ENCODE measurements around the gene CNFN. TPM values are rescaled to one million over a fixed set of nuclear protein-coding genes. Genes with fewer than 3 reads are reported as not detected.

The CNFN gene, protein sequence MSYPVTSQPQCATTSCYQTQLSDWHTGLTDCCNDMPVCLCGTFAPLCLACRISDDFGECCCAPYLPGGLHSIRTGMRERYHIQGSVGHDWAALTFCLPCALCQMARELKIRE
- total RNA-seq, result 1 to 10 TPM; 4.2 to 5.4 TPM
- long read RNA-seq, partial matches to known transcripts, result 1 of 1 reads
- long read RNA-seq, other reads (novel, unspliced or antisense), result 0 of 1 reads

- intact Hi-C loops (cut with DNase I, micrococcal nuclease), result no loop called here
- ATAC-seq (no peak), DNase-seq (no peak)
These were observed at the start of gene CNFN for GRCh38 chr19:42389899-42390298. Gene CNFN (minus strand): TSS chr19:42390297. CDS start chr19:42389037, 1,260 bp downstream.

DNA sequence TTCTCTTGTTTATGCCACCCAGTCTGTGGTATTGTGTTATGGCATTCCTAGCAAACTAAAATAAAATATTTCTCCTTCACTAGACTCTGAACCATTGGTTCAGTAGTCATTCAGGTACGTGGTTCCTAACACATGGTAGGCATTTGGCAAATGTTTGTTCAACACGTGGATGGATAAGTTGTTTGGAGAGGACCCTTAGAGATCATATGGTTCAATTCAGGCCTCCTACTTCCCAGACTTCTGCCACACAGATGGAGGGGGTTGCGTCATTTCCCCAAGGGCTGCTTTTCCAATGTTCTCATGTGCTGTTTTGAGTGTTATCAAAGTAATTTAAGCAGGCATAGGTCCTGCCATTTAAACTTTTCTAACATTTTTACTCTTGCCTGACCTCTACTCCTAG lies 45.9 kb upstream of the CNFN start:
- DNase-seq (no peak), ATAC-seq (no peak)
- intact Hi-C loops (cut with DNase I, micrococcal nuclease), result no loop called here

DNA sequence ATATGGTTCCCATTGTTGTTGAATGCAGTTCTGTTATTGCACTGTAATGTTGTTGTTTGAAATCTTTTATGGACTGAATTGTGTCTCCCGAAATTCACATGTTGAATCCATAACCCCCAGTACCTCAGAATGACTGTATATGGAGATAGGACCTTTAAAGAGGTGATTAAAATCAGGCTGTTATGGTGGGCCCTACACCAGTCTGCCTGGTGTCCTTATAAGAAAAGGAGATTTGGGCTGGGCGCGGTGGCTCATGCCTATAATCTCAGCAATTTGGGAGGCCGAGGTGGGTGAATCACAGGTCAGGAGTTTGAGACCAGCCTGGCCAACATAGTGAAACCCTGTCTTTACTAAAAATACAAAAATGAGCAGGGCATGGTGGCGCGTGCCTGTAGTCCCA lies 45.2 kb upstream of the CNFN start:
- no peak for DNase-seq
- ATAC-seq, result no peak
- intact Hi-C loops (cut with DNase I, micrococcal nuclease), result no loop called here

DNA sequence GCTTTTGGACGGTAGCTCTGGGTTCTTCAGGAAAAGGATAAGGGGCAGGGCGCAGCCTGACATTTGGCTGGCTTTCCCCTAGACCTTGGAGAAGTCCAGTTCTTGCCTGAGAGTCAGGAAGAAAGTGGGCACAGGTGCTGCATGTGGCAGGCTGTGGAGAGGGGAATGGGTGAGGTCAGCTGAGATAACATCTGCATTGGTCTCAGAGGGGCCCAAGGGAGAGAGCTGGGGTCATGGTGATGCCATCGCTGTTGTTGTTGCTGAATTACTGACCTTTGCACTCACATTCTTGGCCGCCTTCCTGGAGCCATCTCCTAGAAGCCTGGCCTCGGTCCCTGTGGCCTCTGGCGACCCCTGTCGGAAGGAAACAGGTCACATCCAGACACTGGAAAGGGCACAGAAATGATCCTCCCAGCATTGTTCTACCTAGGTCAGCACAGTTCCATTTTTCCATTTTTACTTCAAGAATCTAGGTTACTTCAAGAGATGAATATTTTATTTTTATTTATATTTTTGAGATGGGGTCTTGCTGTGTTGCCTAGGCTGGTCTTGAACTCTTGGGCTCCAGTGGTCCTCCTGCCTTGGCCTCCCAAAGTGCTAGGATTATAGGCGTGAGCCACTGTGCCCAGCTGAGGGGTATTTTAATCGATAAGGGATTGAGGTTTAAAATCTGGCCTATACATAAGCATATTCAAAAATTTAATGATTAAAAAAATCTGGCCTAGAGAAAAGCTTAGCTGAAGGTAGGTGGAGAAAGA lies 43.6 kb upstream of the CNFN start:
- intact Hi-C loops (cut with DNase I, micrococcal nuclease), result no loop called here
- ATAC-seq (peak; percentile 94), DNase-seq (peak; percentile 85 to 95)

- intact Hi-C loops (cut with DNase I, micrococcal nuclease), result no loop called here
- ATAC-seq, result no peak
- DNase-seq, result no peak
These were observed 41.4 kb upstream of the CNFN start for GRCh38 chr19:42431486-42431885.

GRCh38 chr19:42428676-42429075 lies 38.6 kb upstream of the CNFN start:
- no peak for ATAC-seq
- intact Hi-C loops (cut with DNase I, micrococcal nuclease), result no loop called here
- DNase-seq, result no peak

GRCh38 chr19:42427313-42427712 lies 37.2 kb upstream of the CNFN start, which contains the start of gene LIPE:
Gene LIPE (minus strand): TSS chr19:42427388. CDS start chr19:42427149, 239 bp downstream.
- intact Hi-C loops (cut with DNase I, micrococcal nuclease), result no loop called here
- no peak for ATAC-seq
- peak in 1 of 2 donors; percentile 18 for DNase-seq

GRCh38 chr19:42426643-42427042 lies 36.5 kb upstream of the CNFN start:
- ATAC-seq (no peak), DNase-seq (peak in 1 of 2 donors; percentile 3)
- intact Hi-C loops (cut with DNase I, micrococcal nuclease), result no loop called here

- ATAC-seq, result no peak
These were observed 34.6 kb upstream of the CNFN start for GRCh38 chr19:42424712-42425131.

GRCh38 chr19:42424345-42424707 lies 34.2 kb upstream of the CNFN start:
- intact Hi-C loops (cut with DNase I, micrococcal nuclease), result no loop called here
- ATAC-seq (no peak), DNase-seq (no peak)

More at GRCh38 chr19:42424712-42425131, 34.6 kb upstream of the CNFN start:
- DNase-seq, result peak in 1 of 2 donors; percentile 17
- intact Hi-C loops (cut with DNase I, micrococcal nuclease), result no loop called here

DNA sequence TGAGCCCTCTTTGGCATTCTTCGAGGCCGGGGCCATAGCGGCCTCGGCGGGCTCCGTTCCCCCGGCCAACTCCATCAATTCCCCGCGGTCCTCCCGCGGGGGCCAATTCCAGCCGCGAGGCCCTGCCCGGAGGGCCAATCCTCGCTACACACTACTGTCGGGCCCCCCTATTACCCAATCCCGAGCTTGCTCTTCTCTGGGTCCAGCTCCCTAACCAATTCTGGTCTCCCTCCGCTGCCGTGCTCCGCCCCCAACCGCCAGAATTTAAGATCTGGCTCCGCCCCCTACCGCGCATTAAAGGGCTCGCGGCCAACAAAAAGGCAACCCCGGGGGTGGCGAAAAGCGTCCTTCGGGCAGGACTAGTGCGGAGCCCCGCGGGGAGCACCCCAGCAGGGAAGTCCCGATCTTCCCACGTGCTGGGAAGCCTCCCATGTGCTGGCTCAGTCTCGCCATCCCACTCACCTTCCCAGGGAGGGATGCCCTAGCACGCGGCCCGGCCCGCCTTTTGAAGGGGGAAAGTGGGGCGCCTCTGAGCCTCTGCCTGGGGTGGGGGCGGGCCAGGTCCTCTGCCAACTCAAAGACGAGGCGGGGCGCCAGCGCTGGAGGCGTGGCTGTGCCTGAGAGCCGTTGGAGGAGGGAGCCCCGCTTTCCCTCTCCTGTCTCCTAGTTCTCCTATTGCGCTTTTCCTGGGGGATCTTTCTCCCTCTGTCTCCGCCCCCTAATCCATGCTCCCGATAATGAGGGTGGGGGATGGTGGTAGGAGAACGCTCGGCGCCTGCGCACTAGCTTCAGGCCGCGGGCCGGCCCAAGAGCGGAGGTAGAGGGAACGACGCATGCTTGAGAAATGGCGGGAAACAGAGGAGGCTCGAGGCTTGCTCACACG lies 33.6 kb upstream of the CNFN start:
- intact Hi-C loops (cut with DNase I, micrococcal nuclease), result no loop called here
- DNase-seq (peak; percentile 91 to 93), ATAC-seq (peak; percentile 90)

GRCh38 chr19:42422901-42423461 lies 32.9 kb upstream of the CNFN start:
- intact Hi-C loops (cut with DNase I, micrococcal nuclease), result no loop called here
- ATAC-seq, result peak; percentile 57
- DNase-seq, result peak; percentile 45 to 58

GRCh38 chr19:42422092-42422900 lies 32.2 kb upstream of the CNFN start:
- no peak for ATAC-seq
- DNase-seq, result peak in 1 of 2 donors; percentile 15
- intact Hi-C loops (cut with DNase I, micrococcal nuclease), result no loop called here

- intact Hi-C loops (cut with DNase I, micrococcal nuclease), result no loop called here
- ATAC-seq, result no peak
- DNase-seq, result peak in 1 of 2 donors; percentile 24
These were observed 31.5 kb upstream of the CNFN start for GRCh38 chr19:42421591-42422031.

GRCh38 chr19:42421101-42421500 lies 31.0 kb upstream of the CNFN start:
- DNase-seq (peak in 1 of 2 donors; percentile 22), ATAC-seq (no peak)
- intact Hi-C loops (cut with DNase I, micrococcal nuclease), result no loop called here

GRCh38 chr19:42420055-42420544 lies 30.0 kb upstream of the CNFN start:
- intact Hi-C loops (cut with DNase I, micrococcal nuclease), result no loop called here
- DNase-seq (peak; percentile 61 to 77), ATAC-seq (peak; percentile 52)

DNA sequence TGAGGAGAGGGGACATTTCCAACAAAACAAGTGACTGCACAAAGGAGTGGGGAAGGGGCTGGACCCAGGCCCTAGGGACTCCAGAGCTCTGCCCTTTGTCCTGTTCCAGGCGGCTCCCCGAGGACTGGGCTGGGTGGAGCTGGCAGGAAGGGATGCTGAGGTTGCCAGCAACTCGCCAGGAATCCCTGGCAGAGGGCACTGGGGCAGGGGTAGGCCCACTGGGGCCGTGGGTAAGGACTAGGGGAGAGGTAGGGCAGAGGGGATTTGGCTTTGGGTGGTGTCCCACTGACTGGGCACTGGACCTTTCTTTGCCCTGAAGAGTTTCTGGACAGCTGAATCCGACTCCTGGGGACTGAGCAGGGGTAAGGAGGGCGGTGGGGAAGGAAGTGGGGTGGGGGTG lies 29.2 kb upstream of the CNFN start:
- peak in 1 of 2 donors; percentile 23 for DNase-seq
- intact Hi-C loops (cut with DNase I, micrococcal nuclease), result no loop called here
- no peak for ATAC-seq

DNA sequence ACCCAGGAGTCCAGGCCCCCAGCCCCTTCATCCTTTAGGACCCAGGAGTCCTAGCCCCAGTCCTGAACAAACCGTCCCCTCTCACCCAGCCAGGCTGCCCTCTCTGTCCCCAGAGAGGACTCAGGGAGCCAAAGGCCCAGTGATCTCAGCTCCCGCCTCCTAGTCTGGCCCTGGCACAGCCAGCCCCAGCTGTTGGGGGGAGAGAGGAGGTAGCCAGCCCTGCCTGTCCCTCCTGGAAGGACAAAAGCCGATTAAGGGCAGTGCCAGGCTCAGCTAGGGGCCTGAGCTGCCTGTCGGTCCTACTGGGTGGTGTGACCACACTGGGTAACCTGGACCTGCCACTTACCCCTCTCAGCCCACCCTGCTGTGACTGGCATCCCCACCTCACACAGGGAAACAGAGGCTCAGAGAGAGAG lies 22.6 kb upstream of the CNFN start:
- ATAC-seq (peak; percentile 14), DNase-seq (no peak)
- intact Hi-C loops (cut with DNase I, micrococcal nuclease), result no loop called here
